ENCODE data around the gene KRTAP4-12.
"Not testable (repeated sequence)": the region's sequence is repeated elsewhere in the genome, so short reads cannot be mapped to it uniquely, and the experiment has no call there.

DNA sequence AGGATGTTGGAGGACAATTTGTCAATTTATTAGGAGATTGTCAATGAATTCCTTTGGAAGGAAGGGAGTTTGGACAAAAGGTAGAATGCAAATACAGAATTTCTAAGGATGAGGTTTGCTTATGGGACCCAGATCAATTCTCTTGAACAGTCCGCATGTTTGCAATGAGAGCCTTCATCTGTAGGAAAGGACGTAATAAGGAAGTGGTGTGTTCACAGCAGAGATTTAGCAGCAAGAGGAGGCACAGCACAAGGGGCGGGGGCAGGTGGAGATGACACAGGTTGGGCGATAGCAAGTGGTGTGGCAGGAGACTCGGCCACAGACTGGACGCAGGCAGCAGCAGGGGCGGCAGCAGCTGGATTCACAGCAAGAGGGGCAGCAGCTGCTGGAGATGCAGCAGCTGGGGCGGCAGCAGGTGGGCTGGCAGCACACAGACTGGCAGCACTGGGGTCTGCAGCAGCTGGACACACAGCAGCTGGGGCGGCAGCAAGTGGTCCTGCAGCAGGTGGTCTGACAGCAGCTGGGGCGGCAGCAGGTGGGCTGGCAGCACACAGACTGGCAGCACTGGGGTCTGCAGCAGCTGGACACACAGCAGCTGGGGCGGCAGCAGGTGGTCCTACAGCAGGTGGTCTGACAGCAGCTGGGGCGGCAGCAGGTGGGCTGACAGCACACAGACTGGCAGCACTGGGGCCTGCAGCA is 541 bp downstream of the KRTAP4-12 start:
- not testable (repeated sequence) for TF ChIP-seq CTCF (IDR thresholded peaks at IDR 0.05; ENCODE audit: poor library complexity); EZH2phosphoT487 (IDR thresholded peaks at IDR 0.05; ENCODE audit: low read depth, severe bottlenecking, unreplicated experiment); EZH2 (IDR thresholded peaks at IDR 0.05; ENCODE audit: borderline replicate concordance)
